GM23248 (cell line): Measurements from ENCODE around the gene LRSAM1. TPM values are rescaled to one million over a fixed set of nuclear protein-coding genes. Genes with fewer than 3 reads are reported as not detected.

Experiments used
- DNase-seq: peaks from one replicate; pipeline ENCODE4 v3.0.0-alpha.2; 2015
- H2AFZ ChIP-seq: fragments of 200-600 bp; sonication (generic); 2 replicates; pipeline ENCODE4 v1.6.1; 2016; ENCODE audit warnings: antibody characterized with exemption
- H3F3A ChIP-seq: fragments of 200-600 bp; sonication (generic); 2 replicates; pipeline ENCODE4 v1.6.1; 2016; ENCODE audit warnings: mild to moderate bottlenecking, antibody characterized with exemption, mixed run types; ENCODE audit not compliant: insufficient read depth
- H3K27ac ChIP-seq: fragments of 200-600 bp; sonication (generic); 2 replicates; pipeline ENCODE4 v1.5.1; 2016; ENCODE audit warnings: mild to moderate bottlenecking
- H3K27me3 ChIP-seq: fragments of 200-600 bp; sonication (generic); replicated peaks from 2 replicates; pipeline ENCODE4 v1.6.1; 2016; ENCODE audit warnings: mild to moderate bottlenecking; ENCODE audit not compliant: insufficient read depth
- H3K36me3 ChIP-seq: fragments of 200-600 bp; sonication (generic); 2 replicates; pipeline ENCODE4 v1.6.1; 2016; ENCODE audit warnings: low read depth, mild to moderate bottlenecking
- H3K4me1 ChIP-seq: fragments of 200-600 bp; sonication (generic); 2 replicates; pipeline ENCODE4 v1.6.1; 2016; ENCODE audit warnings: mild to moderate bottlenecking; ENCODE audit not compliant: insufficient read depth
- H3K4me2 ChIP-seq: fragments of 200-600 bp; sonication (generic); one replicate; pipeline ENCODE4 v1.6.1; 2016; ENCODE audit warnings: mild to moderate bottlenecking; ENCODE audit not compliant: unreplicated experiment
- H3K4me3 ChIP-seq: fragments of 200-600 bp; sonication (generic); 2 replicates; pipeline ENCODE4 v1.5.1; 2016; ENCODE audit warnings: mild to moderate bottlenecking
- H3K79me2 ChIP-seq: fragments of 200-600 bp; sonication (generic); 2 replicates; pipeline ENCODE4 v1.6.1; 2016; ENCODE audit warnings: mild to moderate bottlenecking; ENCODE audit not compliant: insufficient read depth
- H3K9ac ChIP-seq: fragments of 200-600 bp; sonication (generic); 2 replicates; pipeline ENCODE4 v1.6.1; 2016; ENCODE audit warnings: mild to moderate bottlenecking
- H3K9me2 ChIP-seq: fragments of 200-600 bp; sonication (generic); 2 replicates; pipeline ENCODE4 v1.6.1; 2016; ENCODE audit warnings: mixed run types, mild to moderate bottlenecking, moderate library complexity; ENCODE audit not compliant: insufficient read depth
- H3K9me3 ChIP-seq: fragments of 200-600 bp; sonication (generic); one replicate; pipeline ENCODE4 v1.6.1; 2017; ENCODE audit warnings: low read depth
- H4K20me1 ChIP-seq: fragments of 200-600 bp; sonication (generic); 2 replicates; pipeline ENCODE4 v1.6.0; 2016; ENCODE audit not compliant: insufficient read depth
- EZH2 ChIP-seq: fragments of 200-600 bp; sonication (generic); IDR thresholded peaks from 2 replicates; pipeline ENCODE4 v1.6.1; 2018; ENCODE audit warnings: antibody characterized with exemption, mild to moderate bottlenecking; ENCODE audit not compliant: insufficient read depth, poor library complexity, severe bottlenecking
- EZH2phosphoT487 ChIP-seq: fragments of 200-600 bp; sonication (generic); IDR thresholded peaks from 2 replicates; pipeline ENCODE4 v1.6.1; 2018; ENCODE audit warnings: antibody characterized with exemption, moderate library complexity, mild to moderate bottlenecking, low read depth; ENCODE audit not compliant: insufficient read depth
- WGBS, 2 experiments: methylation state at CpG; one replicate each; pipeline ENCODE4 v1.1.6; 2015 to 2017; ENCODE audit warnings: low lambda C conversion rate in 2 of 2, low coverage in 1 of 2; ENCODE audit errors: missing lambda C conversion rate in 2 of 2; 5-methylcytosine and 5-hydroxymethylcytosine counted together
- in situ Hi-C: fragments of 300-500 bp; cut with MboI; formaldehyde crosslinking; loops from 2 replicates; pipeline ENCODE4 v1.15.0; 2020
- polyA plus RNA-seq: library from polyadenylated mRNA; unstranded; fragments of >200 nt; fragmentation: Nextera tagmentation; extraction: Ambion mirVana; gene quantifications from 2 replicates; pipeline ENCODE4 v1.2.1, GENCODE V29; 2016
- total RNA-seq: library from RNA; depleted of rRNA; stranded (reverse); fragments of >200 nt; shearing (Covaris generic); gene quantifications from 2 replicates; pipeline ENCODE4 v1.2.3, GENCODE V29; 2014

LRSAM1 gene
- total and polyA plus RNA-seq, 2 experiments from 2014 or later: 14.9 to 15.5 TPM

- no peaks in the 10 kb centered on the region for H3K27me3 ChIP-seq
- H2AFZ ChIP-seq: no peak overlapping the region
- 89 to 92% methylated on average over 11 of the region's 11 CpGs for WGBS, 2 experiments
- no peaks in the 10 kb centered on the region for H3K36me3 ChIP-seq
- no peak overlapping the region for H3K4me3 ChIP-seq
- TF ChIP-seq EZH2 (no peak), EZH2phosphoT487 (no peak)
- no peaks in the 10 kb centered on the region for H3K9me2 ChIP-seq
- H3F3A ChIP-seq: 0 out of 2 replicates have a peak, but pooled peaks cover 12% of the 10 kb centered on the region
- no peaks in the 10 kb centered on the region for H3K9me3 ChIP-seq
- in situ Hi-C loops: no loop called here
- H3K4me1 ChIP-seq: no peaks in the 10 kb centered on the region
- no peak overlapping the region for H3K9ac ChIP-seq
- no peak overlapping the region for H3K27ac ChIP-seq
- H3K4me2 ChIP-seq: no peak overlapping the region
- H3K79me2 ChIP-seq: no peaks in the 10 kb centered on the region
- H4K20me1 ChIP-seq: no peaks in the 10 kb centered on the region
- DNase-seq: no peak
Observed at GRCh38 chr9:127485995-127486394, 34.7 kb downstream of the LRSAM1 start.

DNA sequence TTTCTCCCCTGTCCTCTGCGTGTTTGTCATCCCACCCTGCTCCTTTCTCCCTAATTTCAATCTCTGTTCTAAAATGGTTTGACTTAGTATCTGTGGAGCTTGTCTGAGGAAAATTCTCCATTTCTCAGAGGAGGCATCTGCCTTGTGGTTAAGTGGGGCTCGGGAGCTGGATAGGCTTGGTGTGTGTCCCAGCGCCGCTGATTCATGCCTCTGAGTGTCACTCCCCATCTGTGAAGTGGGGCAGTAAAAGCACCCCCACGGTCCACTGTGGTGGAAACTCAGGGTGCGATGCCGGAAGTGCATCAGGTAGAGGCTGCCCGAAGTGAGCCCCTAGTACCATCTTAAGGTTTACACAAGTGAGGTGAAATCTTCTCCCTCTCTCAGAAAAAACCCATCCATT lies 37.6 kb downstream of the LRSAM1 start:
- H3K4me3 ChIP-seq: no peak overlapping the region
- H3K27ac ChIP-seq: no peak overlapping the region
- peaks cover 25% of the 10 kb centered on the region for H3F3A ChIP-seq
- no peaks in the 10 kb centered on the region for H4K20me1 ChIP-seq
- H3K36me3 ChIP-seq: peaks cover 5% of the 10 kb centered on the region; the same call in 1 of the 2 replicates
- H3K9me3 ChIP-seq: no peaks in the 10 kb centered on the region
- DNase-seq: no peak
- no peaks in the 10 kb centered on the region for H3K9me2 ChIP-seq
- H3K9ac ChIP-seq: no peak overlapping the region
- H3K27me3 ChIP-seq: no peaks in the 10 kb centered on the region
- no peaks in the 10 kb centered on the region for H3K79me2 ChIP-seq
- WGBS, 2 experiments: 84% methylated on average over 8 of the region's 8 CpGs
- H3K4me1 ChIP-seq: no peaks in the 10 kb centered on the region
- in situ Hi-C loops: no loop called here
- H2AFZ ChIP-seq: no peak overlapping the region
- TF ChIP-seq EZH2phosphoT487 (no peak), EZH2 (no peak)
- H3K4me2 ChIP-seq: no peak overlapping the region

DNA sequence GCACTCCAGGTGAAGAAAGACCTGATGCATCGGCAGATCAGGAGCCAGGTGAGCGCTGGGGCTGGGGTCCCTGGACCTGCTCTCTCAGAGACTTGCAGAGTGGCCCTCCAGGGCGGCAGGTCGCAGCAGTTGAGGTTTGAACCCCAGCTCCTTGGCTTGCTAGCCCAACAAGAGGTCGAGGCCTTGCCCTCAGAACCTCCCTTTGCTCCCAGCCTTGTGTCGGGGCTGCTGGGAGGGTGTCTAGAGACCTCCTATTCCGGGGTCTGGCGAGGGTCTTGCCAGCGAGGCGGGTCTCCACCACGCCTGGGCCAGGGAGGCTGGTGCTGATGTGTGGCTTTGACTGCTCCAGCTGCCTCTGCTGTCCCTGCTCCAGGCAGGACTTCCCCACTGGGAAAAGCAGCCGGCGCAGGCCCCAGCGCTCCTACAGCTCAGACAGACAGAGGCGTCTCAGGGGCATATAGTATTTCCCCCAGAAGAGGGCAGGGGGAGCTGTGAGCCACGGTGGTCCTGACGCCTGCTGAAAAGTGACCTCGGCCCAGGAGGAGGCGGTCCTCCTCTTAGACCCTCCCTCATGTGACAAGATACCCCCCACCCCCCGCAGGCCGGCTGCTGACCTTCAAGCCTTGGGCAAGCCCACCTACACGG lies 38.3 kb downstream of the LRSAM1 start:
- Histone ChIP-seq H3K9me3 (no peaks in the 10 kb centered on the region), H3K9ac (no peak overlapping the region), H3F3A (peaks cover 31% of the 10 kb centered on the region), H3K4me3 (no peak overlapping the region), H3K27ac (no peak overlapping the region), H3K4me1 (no peaks in the 10 kb centered on the region), H3K36me3 (peaks cover 5% of the 10 kb centered on the region; the same call in 1 of the 2 replicates), H4K20me1 (no peaks in the 10 kb centered on the region), H2AFZ (no peak overlapping the region), H3K27me3 (no peaks in the 10 kb centered on the region), H3K9me2 (no peaks in the 10 kb centered on the region), H3K79me2 (no peaks in the 10 kb centered on the region), H3K4me2 (no peak overlapping the region)
- in situ Hi-C loops: no loop called here
- no peak for TF ChIP-seq EZH2
- no peak for TF ChIP-seq EZH2phosphoT487
- DNase-seq: no peak
- WGBS, 2 experiments: 90 to 93% methylated on average over 19 of the region's 22 CpGs

DNA sequence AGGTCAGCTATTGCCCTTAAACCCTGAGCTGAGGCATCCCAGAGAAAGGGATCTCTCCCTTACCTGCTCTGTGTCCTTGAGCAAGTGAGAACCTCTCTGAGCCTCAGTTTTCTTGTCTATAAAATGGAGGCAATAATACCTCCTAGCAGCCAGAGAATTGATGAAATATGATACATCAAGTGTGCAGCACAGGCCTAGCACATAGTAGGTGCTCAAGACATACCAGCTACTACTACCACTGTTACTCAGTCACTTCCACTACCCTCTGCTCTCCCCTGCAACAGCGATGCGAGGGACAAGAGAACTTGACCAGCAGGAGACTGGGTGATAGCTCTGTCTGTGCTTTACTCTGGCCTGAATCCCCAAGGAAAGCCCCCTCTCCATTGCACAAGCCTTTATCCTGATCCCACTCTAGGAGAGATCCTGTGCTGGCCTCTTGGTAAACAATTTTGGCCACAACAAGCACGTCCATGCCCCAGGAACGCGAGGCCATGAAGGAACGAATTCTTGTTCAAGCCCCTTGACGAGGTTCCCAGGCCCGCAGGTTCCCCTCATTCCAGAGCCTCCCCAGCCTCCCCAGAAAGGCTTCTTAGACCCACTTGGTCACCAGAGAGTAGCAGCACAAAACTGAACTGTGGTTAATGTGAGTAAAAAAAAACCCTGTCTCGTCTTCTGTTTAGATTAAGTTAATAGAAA lies 39.4 kb downstream of the LRSAM1 start:
- no peak overlapping the region for H3K4me3 ChIP-seq
- H3K9ac ChIP-seq: no peak overlapping the region
- 96 to 97% methylated on average over 9 of the region's 9 CpGs for WGBS, 2 experiments
- H3K9me2 ChIP-seq: no peaks in the 10 kb centered on the region
- no peak overlapping the region for H2AFZ ChIP-seq
- TF ChIP-seq EZH2phosphoT487 (no peak), EZH2 (no peak)
- peaks cover 5% of the 10 kb centered on the region for H3K4me1 ChIP-seq
- no peaks in the 10 kb centered on the region for H4K20me1 ChIP-seq
- peaks cover 41% of the 10 kb centered on the region for H3F3A ChIP-seq
- in situ Hi-C loops: no loop called here
- H3K36me3 ChIP-seq: peaks cover 5% of the 10 kb centered on the region; the same call in 1 of the 2 replicates
- no peaks in the 10 kb centered on the region for H3K27me3 ChIP-seq
- no peak overlapping the region for H3K4me2 ChIP-seq
- H3K9me3 ChIP-seq: no peaks in the 10 kb centered on the region
- no peak for DNase-seq
- no peak overlapping the region for H3K27ac ChIP-seq
- no peaks in the 10 kb centered on the region for H3K79me2 ChIP-seq
